Mesothelial cell of epicardium (in vitro differentiated cells): Measurements from ENCODE around the gene NHERF2. TPM values are rescaled to one million over a fixed set of nuclear protein-coding genes. Genes with fewer than 3 reads are reported as not detected.

ENCODE experiments used
- DNase-seq, 2 experiments: peaks; one replicate each; pipeline ENCODE4 v3.0.0; 2021; ENCODE audit warnings: low spot score in 2 of 2; ENCODE audit not compliant: unreplicated experiment in 2 of 2
- H3K27ac Mint-ChIP-seq: 2 replicates; pipeline ENCODE4 v1.8.0; 2021; ENCODE audit warnings: mixed read lengths
- H3K27me3 Mint-ChIP-seq: 2 replicates; pipeline ENCODE4 v1.8.0; 2021; ENCODE audit warnings: low read depth, mixed read lengths
- H3K36me3 Mint-ChIP-seq: 2 replicates; pipeline ENCODE4 v1.8.0; 2021; ENCODE audit warnings: mixed read lengths
- H3K4me1 Mint-ChIP-seq: 2 replicates; pipeline ENCODE4 v1.8.0; 2021; ENCODE audit warnings: mixed read lengths
- H3K4me3 Mint-ChIP-seq: 2 replicates; pipeline ENCODE4 v1.8.0; 2021; ENCODE audit warnings: mild to moderate bottlenecking, moderate library complexity, mixed read lengths
- H3K9me3 Mint-ChIP-seq: 2 replicates; pipeline ENCODE4 v1.8.0; 2021; ENCODE audit warnings: mixed read lengths
- total RNA-seq: library from RNA; stranded (reverse); gene quantifications from 3 replicates; pipeline ENCODE4 v1.2.1, GENCODE V29; 2021
- TF ChIP-seq, protein P1 (sequence below): fragments of 200-600 bp; sonication (generic); IDR thresholded peaks from one replicate; pipeline ENCODE4 v1.5.0; 2021; ENCODE audit warnings: antibody characterized with exemption; ENCODE audit not compliant: unreplicated experiment

NHERF2 gene
- total RNA-seq, 1 donor from 2014 or later, result 51.3 TPM

DNA sequence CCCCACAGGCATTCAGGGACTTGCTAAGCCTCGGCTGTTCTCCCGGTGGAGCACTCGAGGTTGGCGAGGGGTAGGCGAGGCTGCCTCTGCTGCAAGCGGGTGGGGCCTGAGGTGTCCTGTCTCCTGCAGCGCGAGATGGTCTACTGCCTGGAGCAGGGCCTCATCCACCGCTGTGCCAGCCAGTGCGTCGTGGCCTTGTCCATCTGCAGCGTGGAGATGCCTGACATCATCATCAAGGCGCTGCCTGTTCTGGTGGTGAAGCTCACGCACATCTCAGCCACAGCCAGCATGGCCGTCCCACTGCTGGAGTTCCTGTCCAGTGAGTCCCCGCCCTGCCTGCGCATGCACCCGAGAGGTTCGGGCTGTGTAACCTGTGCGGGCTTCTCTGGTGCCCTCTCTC, 47.4 kb downstream of the NHERF2 start:
- H3K9me3 Mint-ChIP-seq, result no peaks in the 10 kb centered on the region
- no peak overlapping the region for H3K4me3 Mint-ChIP-seq
- no peaks in the 10 kb centered on the region for H3K27me3 Mint-ChIP-seq
- peaks cover 15% of the 10 kb centered on the region for H3K36me3 Mint-ChIP-seq
- H3K4me1 Mint-ChIP-seq, result no peaks in the 10 kb centered on the region
- TF ChIP-seq, protein P1, sequence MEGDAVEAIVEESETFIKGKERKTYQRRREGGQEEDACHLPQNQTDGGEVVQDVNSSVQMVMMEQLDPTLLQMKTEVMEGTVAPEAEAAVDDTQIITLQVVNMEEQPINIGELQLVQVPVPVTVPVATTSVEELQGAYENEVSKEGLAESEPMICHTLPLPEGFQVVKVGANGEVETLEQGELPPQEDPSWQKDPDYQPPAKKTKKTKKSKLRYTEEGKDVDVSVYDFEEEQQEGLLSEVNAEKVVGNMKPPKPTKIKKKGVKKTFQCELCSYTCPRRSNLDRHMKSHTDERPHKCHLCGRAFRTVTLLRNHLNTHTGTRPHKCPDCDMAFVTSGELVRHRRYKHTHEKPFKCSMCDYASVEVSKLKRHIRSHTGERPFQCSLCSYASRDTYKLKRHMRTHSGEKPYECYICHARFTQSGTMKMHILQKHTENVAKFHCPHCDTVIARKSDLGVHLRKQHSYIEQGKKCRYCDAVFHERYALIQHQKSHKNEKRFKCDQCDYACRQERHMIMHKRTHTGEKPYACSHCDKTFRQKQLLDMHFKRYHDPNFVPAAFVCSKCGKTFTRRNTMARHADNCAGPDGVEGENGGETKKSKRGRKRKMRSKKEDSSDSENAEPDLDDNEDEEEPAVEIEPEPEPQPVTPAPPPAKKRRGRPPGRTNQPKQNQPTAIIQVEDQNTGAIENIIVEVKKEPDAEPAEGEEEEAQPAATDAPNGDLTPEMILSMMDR, result no peak
- no peak overlapping the region for H3K27ac Mint-ChIP-seq
- DNase-seq, result no peak

DNA sequence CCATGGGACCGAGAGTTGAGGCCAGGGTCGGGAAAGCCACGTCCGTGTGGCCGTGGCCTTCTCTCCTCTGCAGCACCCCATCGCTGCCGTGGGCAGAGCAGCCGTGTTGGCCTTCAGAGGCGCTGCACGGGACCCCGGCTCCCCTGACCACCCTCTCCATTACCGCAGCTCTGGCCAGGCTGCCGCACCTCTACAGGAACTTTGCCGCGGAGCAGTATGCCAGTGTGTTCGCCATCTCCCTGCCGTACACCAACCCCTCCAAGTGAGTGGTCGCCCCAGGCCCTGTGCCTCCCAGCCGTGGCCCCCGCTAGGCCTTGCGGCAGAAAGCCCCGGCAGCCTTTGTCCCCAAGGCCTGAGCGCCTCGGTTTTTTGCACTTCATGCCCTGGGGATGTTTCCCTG, 48.9 kb downstream of the NHERF2 start:
- H3K4me3 Mint-ChIP-seq, result no peak overlapping the region
- TF ChIP-seq, protein P1, result no peak
- DNase-seq, result no peak
- no peak overlapping the region for H3K27ac Mint-ChIP-seq
- H3K27me3 Mint-ChIP-seq, result no peaks in the 10 kb centered on the region
- H3K4me1 Mint-ChIP-seq, result no peaks in the 10 kb centered on the region
- H3K36me3 Mint-ChIP-seq, result peaks cover 10% of the 10 kb centered on the region
- H3K9me3 Mint-ChIP-seq, result no peaks in the 10 kb centered on the region

DNA sequence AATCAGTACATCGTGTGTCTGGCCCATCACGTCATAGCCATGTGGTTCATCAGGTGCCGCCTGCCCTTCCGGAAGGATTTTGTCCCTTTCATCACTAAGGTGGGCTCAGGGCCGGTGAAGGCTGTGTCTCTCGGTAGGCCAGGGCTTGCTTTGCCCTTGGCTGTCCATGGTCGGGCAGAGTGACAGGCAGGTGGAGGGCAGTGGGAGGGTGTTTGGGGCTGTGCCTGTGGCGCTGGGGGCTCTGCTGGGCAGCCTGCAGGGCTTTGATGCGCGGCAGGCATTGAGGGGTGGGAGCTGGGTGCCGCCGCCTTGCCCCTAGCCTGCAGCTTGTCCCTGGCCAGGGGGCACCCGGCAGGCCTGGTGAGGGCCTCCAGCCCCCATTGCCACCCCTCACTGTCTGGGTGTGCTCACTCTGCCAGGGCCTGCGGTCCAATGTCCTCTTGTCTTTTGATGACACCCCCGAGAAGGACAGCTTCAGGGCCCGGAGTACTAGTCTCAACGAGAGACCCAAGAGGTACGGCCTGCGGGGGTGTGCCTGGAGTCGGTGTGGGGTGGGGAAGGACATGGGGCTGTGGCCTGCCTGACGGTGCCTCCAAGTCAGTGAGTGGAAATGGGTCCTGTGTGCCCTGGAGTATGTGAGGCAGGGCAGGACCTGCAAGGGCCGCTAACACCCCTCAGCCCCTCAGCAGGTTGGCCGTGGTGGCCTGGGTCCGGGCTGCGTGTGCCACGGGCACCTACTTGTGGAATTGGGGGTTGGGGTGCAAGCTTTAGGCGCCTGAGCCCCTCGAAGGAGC, 49.6 kb downstream of the NHERF2 start:
- TF ChIP-seq, protein P1, result no peak

DNA sequence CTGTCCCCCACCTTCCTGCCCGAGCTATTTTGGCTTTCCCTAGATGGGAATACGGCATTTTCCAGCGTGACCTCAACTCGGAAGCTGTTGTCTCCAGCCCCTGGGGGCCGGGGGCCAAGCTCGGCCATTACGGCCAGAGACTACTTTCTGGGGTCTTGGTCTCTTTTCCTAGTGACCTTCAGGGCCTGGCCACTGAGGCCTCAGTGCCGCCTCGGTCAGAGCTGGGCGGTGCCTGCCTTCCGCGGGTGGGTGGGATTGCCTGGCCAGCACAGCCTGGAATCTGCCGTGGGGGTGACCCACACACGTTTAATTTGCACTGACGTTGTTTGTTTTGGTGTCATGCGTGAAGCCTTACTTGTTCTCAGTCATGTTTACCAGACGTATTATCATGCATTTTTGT, 50.3 kb downstream of the NHERF2 start:
- TF ChIP-seq, protein P1, result no peak
- no peaks in the 10 kb centered on the region for H3K4me1 Mint-ChIP-seq
- H3K27me3 Mint-ChIP-seq, result no peaks in the 10 kb centered on the region
- H3K36me3 Mint-ChIP-seq, result peaks cover 8% of the 10 kb centered on the region
- no peak overlapping the region for H3K27ac Mint-ChIP-seq
- H3K9me3 Mint-ChIP-seq, result no peaks in the 10 kb centered on the region
- no peak overlapping the region for H3K4me3 Mint-ChIP-seq
- DNase-seq, result no peak

More for the DNA sequence above, 49.6 kb downstream of the NHERF2 start:
- DNase-seq, result no peak
- no peak overlapping the region for H3K4me3 Mint-ChIP-seq
- H3K27me3 Mint-ChIP-seq, result no peaks in the 10 kb centered on the region
- peaks cover 10% of the 10 kb centered on the region for H3K36me3 Mint-ChIP-seq
- H3K27ac Mint-ChIP-seq, result no peak overlapping the region
- no peaks in the 10 kb centered on the region for H3K4me1 Mint-ChIP-seq
- H3K9me3 Mint-ChIP-seq, result no peaks in the 10 kb centered on the region

DNA sequence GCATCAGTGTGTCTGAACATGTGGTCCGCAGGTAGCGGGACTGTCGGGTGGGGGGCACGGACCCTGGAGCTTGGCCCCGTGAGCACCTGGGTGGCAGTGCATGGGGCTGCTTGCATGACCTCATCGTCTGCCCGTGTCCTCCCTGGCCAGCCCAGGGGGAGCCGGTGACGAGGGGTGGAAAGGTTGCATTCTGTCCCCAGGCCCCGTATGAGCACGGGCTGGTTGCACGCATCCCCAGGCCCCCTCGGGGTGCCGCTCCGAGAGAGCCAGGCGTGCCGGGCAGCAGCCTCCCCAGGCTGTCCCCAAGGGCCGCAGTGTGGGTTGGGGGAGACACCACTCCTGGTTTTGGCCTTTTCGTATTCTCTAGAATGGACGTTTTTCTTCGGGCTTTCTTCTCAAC, 51.0 kb downstream of the NHERF2 start:
- Mint-ChIP-seq H3K9me3 (no peaks in the 10 kb centered on the region), H3K4me3 (no peak overlapping the region), H3K27me3 (no peaks in the 10 kb centered on the region), H3K27ac (no peak overlapping the region), H3K36me3 (peaks cover 12% of the 10 kb centered on the region), H3K4me1 (peaks cover 4% of the 10 kb centered on the region)
- TF ChIP-seq, protein P1, result no peak
- DNase-seq, result no peak
